ENCODE results near the gene SLC45A1.

The SLC45A1 gene

DNA sequence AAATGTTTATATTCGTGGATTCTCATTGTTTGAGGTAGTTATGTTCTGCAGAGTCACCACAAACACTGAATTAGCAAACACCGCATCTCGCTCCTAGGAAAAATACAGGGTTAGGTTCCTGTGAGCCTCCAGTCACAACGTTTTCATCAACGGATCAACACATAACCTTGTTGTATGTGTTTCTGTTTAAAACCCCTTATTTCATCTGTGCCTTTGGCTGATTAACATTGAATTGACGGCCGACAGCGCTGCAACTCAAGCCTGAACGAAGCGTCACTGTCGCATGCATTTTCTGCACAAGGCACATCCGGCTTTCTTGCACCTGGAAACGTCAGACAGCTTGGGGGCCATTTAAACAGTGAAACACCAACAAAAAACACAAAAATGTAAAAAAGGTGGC, 8.4 kb downstream of the SLC45A1 start:
- no peak overlapping the region for H3K4me3 ChIP-seq (ENCODE audit: control insufficient read depth, low read depth, low read length)
- DNase-seq (ENCODE audit: low read depth) = no peak
- no peak for TF ChIP-seq CTCF (conservative IDR thresholded peaks at IDR 0.05; ENCODE audit: control insufficient read depth, insufficient read depth, low read depth, low read length)

- no peak for DNase-seq (ENCODE audit: low read depth)
- TF ChIP-seq CTCF (conservative IDR thresholded peaks at IDR 0.05; ENCODE audit: control insufficient read depth, insufficient read depth, low read depth, low read length) = no peak
- H3K4me3 ChIP-seq (ENCODE audit: control insufficient read depth, low read depth, low read length) = no peak overlapping the region
Observed at GRCh38 chr1:8328271-8328670, 10.4 kb downstream of the SLC45A1 start.

GRCh38 chr1:8329439-8329838, 11.5 kb downstream of the SLC45A1 start:
- TF ChIP-seq CTCF (conservative IDR thresholded peaks at IDR 0.05; ENCODE audit: control insufficient read depth, insufficient read depth, low read depth, low read length) = no peak
- no peak for DNase-seq (ENCODE audit: low read depth)
- no peak overlapping the region for H3K4me3 ChIP-seq (ENCODE audit: control insufficient read depth, low read depth, low read length)

DNA sequence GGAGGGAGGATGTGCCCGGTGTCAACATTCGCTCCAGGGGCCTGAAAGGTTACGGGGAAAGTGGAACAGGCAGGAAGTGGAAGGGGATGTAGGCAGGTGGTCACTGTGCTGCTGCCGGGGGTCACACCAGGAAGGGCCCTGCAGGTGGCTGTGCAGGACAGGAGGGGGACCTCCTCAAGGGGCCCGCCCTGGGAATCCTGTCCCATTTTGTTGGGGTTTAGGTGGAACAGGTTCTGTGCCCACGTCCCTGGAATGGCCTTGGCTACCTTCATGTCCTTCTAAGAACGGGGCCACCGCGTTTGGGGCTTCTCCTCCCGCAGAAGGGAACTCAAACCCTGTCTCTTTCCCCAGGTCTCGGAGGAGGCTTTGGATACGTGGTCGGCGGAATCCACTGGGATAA, 11.9 kb downstream of the SLC45A1 start:
- H3K4me3 ChIP-seq (ENCODE audit: control insufficient read depth, low read depth, low read length) = no peak overlapping the region
- no peak for DNase-seq (ENCODE audit: low read depth)
- no peak for TF ChIP-seq CTCF (conservative IDR thresholded peaks at IDR 0.05; ENCODE audit: control insufficient read depth, insufficient read depth, low read depth, low read length)

- TF ChIP-seq CTCF (conservative IDR thresholded peaks at IDR 0.05; ENCODE audit: control insufficient read depth, insufficient read depth, low read depth, low read length) = no peak
- H3K4me3 ChIP-seq (ENCODE audit: control insufficient read depth, low read depth, low read length) = no peak overlapping the region
Observed at GRCh38 chr1:8330271-8331125, 12.6 kb downstream of the SLC45A1 start.

GRCh38 chr1:8332806-8333205, 14.9 kb downstream of the SLC45A1 start:
- DNase-seq (ENCODE audit: low read depth) = no peak
- no peak for TF ChIP-seq CTCF (conservative IDR thresholded peaks at IDR 0.05; ENCODE audit: control insufficient read depth, insufficient read depth, low read depth, low read length)
- no peak overlapping the region for H3K4me3 ChIP-seq (ENCODE audit: control insufficient read depth, low read depth, low read length)

More at GRCh38 chr1:8330271-8331125, 12.6 kb downstream of the SLC45A1 start:
- no peak for DNase-seq (ENCODE audit: low read depth)

Measured in fibroblast of mammary gland (primary cell).